Astrocyte of the cerebellum (primary cell): ENCODE measurements around the gene RNF157.

ENCODE experiments used
- DNase-seq: peaks from one replicate; pipeline ENCODE4 v3.0.0-alpha.2; 2011; ENCODE audit warnings: low read depth
- H3K4me3 ChIP-seq: 2 replicates; pipeline ENCODE4 v1.5.1; 2011; ENCODE audit warnings: mild to moderate bottlenecking, low read depth, low read length, moderate library complexity
- in situ Hi-C: cut with HindIII; loops from 2 replicates; pipeline ENCODE4 v1.10.0; 2017; ENCODE audit warnings: low sequenced_read_pairs
- TF ChIP-seq, protein P1 (sequence below): IDR thresholded peaks from 2 replicates; pipeline ENCODE4 v1.5.1; 2012; ENCODE audit warnings: low read length, low read depth, moderate library complexity, mild to moderate bottlenecking; ENCODE audit errors: missing control alignments

RNF157 gene

DNA sequence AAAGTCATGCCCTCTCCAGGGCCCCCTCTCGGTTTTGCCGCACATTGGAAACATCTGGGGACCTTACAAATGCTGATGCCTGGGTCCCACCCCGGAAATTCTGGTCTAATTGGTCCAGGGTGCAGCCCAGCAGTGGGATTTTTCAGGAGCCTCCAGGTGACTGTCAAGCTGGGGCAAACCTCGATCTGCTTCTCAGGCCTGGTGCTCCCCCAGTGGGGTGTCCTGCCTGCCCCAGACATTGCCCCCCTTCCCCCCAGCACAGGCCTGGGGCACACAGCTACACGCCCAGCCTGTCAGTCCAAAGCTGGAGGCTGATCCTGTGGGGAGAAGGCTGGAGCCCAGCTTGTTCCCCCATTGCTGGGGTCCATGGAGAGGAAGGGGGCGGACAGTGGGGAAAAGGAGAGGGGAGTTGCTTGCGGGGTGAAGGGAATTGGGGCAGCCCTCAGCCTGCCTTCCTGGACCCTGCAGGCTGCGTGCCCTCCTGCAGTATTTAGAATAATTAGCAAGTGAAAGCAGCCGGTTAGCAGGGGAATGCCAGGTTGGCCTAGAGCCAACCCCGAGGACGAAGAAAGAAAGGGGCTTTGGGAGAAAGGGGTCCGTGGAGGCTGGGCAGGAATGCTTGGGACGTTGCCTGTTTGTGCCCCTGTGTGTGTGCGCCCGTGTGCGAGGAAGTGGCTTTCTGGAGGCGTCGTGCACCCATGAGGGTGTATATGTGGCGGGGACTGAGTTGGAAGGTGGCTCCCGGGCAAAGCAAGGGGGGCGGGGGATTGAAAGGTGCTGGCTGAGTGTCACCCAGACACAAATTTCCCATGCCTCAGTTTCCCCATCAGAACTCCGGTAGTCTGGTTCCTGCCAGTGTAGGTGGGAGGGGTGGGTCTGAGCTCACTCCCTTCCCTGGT lies 105.1 kb downstream of the RNF157 start:
- TF ChIP-seq, protein P1, sequence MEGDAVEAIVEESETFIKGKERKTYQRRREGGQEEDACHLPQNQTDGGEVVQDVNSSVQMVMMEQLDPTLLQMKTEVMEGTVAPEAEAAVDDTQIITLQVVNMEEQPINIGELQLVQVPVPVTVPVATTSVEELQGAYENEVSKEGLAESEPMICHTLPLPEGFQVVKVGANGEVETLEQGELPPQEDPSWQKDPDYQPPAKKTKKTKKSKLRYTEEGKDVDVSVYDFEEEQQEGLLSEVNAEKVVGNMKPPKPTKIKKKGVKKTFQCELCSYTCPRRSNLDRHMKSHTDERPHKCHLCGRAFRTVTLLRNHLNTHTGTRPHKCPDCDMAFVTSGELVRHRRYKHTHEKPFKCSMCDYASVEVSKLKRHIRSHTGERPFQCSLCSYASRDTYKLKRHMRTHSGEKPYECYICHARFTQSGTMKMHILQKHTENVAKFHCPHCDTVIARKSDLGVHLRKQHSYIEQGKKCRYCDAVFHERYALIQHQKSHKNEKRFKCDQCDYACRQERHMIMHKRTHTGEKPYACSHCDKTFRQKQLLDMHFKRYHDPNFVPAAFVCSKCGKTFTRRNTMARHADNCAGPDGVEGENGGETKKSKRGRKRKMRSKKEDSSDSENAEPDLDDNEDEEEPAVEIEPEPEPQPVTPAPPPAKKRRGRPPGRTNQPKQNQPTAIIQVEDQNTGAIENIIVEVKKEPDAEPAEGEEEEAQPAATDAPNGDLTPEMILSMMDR, result no peak
- in situ Hi-C loops, result no loop called here

DNA sequence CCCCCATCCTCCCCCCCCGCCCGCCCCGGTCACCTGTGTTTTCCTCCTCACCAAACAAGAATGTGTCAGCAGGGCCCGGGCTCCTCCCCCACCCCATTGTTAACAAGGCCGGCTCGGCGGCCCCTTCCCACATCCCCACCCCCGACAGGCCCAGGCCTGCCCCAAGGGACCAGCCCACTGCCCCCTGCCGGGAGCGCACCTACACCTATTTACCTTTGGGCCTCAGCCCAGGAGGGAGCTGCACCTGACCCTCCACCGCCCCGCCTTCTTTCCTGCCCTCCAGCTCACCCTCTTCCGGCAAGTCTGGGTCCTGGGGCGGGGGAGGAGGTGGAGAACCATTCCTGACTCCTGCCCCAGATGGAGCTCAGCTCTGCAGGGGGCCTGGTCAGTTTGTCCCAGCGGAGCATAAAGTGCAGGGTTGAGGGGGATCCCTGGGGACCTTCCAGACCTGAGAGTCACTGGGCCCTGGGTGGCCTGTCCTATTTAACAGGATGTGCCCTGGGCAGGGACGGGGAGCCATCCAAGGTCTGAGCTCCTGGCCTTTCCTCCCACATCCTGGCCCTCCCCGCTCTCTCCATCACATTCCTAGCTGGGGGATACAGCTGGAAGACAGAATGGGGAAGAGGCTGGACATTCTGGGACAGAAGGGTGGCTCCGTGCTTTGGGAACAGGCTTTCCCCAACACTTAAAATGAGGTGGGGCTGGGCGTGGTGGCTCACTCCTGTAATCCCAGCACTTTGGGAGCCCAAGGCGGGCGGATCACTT lies 107.5 kb downstream of the RNF157 start:
- no peak overlapping the region for H3K4me3 ChIP-seq
- TF ChIP-seq, protein P1, result no peak
- DNase-seq, result no peak
- in situ Hi-C loops, result no loop called here

More for the DNA sequence above, 105.1 kb downstream of the RNF157 start:
- no peak overlapping the region for H3K4me3 ChIP-seq
- no peak for DNase-seq

DNA sequence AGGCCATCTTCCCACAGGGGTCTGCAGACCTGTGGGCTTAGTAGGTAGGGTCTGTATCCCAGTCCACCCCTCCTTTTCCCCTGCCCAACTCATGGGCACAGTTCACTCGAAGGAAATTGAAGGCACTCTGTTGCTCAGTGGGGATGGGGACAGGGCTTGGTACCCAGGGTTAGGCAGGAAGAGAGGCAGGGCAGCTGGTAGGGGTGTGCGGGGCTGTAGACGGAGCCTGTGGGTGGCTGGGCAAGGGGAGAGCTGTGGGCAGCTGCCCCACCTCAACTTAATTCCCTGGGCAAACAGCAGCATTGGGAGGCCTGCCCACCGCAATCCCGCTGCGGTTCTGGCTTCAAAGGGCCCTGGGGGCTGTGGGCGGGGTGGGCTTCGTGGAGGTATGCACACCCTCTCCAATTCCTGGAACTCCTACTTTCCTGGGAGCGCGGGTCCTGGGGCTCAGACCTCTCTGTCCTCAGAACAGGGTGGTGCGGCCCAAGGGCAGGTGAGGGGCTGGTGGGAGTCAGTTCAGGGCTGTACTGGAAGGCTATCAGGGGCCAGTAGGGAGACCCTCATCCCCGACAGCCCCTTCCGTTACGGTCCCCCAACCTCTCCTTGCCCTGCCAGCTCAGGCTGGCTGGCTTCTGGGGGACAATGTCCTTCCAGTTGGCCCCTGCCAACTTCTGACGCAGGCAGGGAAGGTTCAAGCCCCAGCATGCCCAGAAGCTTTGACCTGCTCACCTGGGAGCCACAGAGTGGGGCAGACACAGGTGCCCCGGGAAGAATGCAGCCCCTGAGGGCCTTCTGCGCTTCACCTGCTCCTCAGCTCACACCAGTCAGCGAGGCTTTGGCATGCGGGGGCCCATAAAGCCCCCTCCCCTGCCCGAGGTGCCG lies 108.4 kb downstream of the RNF157 start:
- H3K4me3 ChIP-seq, result no peak overlapping the region
- no peak for DNase-seq
- in situ Hi-C loops, result no loop called here
- TF ChIP-seq, protein P1, result no peak

DNA sequence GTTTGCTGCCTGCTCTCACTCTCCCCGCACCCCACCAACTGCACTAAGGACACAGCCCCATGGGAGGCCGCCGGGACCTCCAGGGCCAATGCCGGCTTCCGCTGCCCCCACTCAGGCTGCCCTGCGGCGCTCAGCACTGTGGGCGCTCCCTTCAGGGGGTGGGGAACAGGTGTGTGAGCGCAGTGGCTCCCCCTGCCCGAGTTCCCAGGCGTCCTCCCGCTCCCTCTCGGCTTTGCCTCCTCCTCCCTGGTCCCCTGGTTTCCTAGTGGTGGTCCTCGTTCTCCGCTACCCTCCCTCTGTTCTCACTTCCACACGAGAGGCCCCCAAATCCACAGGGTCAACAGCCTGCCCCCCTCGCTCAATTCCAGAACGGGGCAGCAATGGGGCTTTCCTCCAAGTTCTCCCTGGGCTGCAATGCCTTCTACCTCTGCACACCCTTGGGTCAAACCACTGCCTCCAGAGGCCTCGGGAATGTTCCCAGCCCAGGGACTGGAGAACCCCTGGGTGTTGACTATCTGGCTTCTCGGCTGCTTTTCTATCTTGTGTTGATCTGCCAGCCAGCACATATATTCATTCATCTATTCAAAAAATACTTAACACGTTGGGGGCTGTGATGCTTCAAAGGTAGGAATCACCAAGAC lies 109.1 kb downstream of the RNF157 start:
- DNase-seq, result no peak
- TF ChIP-seq, protein P1, result no peak
- no peak overlapping the region for H3K4me3 ChIP-seq
- in situ Hi-C loops, result no loop called here

DNA sequence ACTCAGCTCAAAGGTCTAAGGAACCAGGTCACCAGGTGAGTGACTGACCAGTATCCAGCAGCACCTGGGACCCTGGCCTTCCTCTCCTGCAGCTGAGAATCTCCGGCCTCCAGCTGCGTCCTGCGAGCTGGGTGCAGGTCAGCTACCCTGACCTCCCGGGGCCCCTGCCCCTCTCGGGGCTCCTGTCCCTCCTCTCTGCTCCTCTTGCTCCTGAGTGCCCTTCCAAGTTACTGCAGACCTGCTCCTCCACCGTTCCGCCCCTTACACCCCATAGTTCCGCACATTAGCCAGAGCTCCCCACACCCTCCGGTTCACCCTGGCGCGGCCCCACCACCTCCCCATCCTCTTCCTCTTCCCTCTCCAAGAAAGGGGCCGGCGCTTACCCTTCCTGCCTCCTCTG lies 109.8 kb downstream of the RNF157 start:
- in situ Hi-C loops, result no loop called here
- TF ChIP-seq, protein P1, result no peak
- H3K4me3 ChIP-seq, result no peak overlapping the region
- no peak for DNase-seq
